K562 (cell line): ENCODE measurements around the gene DGCR2. TPM values are rescaled to one million over a fixed set of nuclear protein-coding genes. Genes with fewer than 3 reads are reported as not detected.
A peak's percentile ranks its signal among the peaks of the same experiment; 100 is the strongest.

Source experiments
- ATF2 ChIP-seq: sonication (generic); formaldehyde crosslinking; IDR thresholded peaks from 2 replicates; pipeline ENCODE4 v1.8.1; 2022; ENCODE audit warnings: missing genetic modification reagents
- BMI1 ChIP-seq: fragments of 150-350 bp; IDR thresholded peaks from 2 replicates; pipeline ENCODE4 v1.6.1; 2014; ENCODE audit warnings: low read length
- CEBPG ChIP-seq, 3 experiments: fragments of 200-800 bp in 1 of 3; sonication (Bioruptor generic) in 1 of 3; sonication (generic) in 1 of 3; formaldehyde crosslinking in 1 of 3; IDR thresholded peaks in 2 of 3; conservative IDR thresholded peaks in 1 of 3; 2 replicates each; pipeline versions ENCODE4 v1.6.1 to v1.8.0; 2016 to 2022; ENCODE audit warnings: missing compliant biosample characterization in 2 of 3, missing genetic modification characterization in 2 of 3, mild to moderate bottlenecking in 1 of 3, missing genetic modification reagents in 1 of 3
- CREB3 ChIP-seq: fragments of 450-650 bp; conservative IDR thresholded peaks from 2 replicates; pipeline ENCODE4 v1.6.1; 2016; ENCODE audit warnings: missing genetic modification characterization, low read depth, mild to moderate bottlenecking, missing compliant biosample characterization, moderate library complexity
- DIDO1 ChIP-seq: fragments of 450-650 bp; IDR thresholded peaks from 2 replicates; pipeline ENCODE4 v1.6.1; 2016; ENCODE audit warnings: low read depth, missing biosample characterization, missing genetic modification characterization
- E2F1 ChIP-seq: sonication (generic); formaldehyde crosslinking; IDR thresholded peaks from 2 replicates; pipeline ENCODE4 v1.8.1; 2023; ENCODE audit warnings: mild to moderate bottlenecking, missing genetic modification reagents, moderate library complexity
- EP400 ChIP-seq: fragments of 450-650 bp; IDR thresholded peaks from 2 replicates; pipeline ENCODE4 v1.6.1; 2017; ENCODE audit warnings: antibody characterized with exemption, mild to moderate bottlenecking, moderate library complexity
- FOXA3 ChIP-seq, 2 experiments: fragments of 450-650 bp in 1 of 2; sonication (generic) in 1 of 2; formaldehyde crosslinking; IDR thresholded peaks in 1 of 2; conservative IDR thresholded peaks in 1 of 2; 2 replicates each; pipeline versions ENCODE4 v1.4.0 to v1.8.0; 2020 to 2022; ENCODE audit warnings: mild to moderate bottlenecking in 2 of 2, missing genetic modification reagents in 1 of 2
- GABPA ChIP-seq: fragments of 200-800 bp; sonication (Bioruptor generic); conservative IDR thresholded peaks from 2 replicates; pipeline ENCODE4 v1.6.1; 2016; ENCODE audit warnings: low read depth, missing genetic modification characterization, missing compliant biosample characterization
- HIVEP1 ChIP-seq: fragments of 250-450 bp; sonication (Bioruptor Pico); IDR thresholded peaks from 2 replicates; pipeline ENCODE4 v1.4.0; 2020; ENCODE audit warnings: mild to moderate bottlenecking
- MCM3 ChIP-seq: fragments of 450-650 bp; IDR thresholded peaks from 2 replicates; pipeline ENCODE4 v1.6.1; 2016
- NCOA4 ChIP-seq: fragments of 450-650 bp; IDR thresholded peaks from 2 replicates; pipeline ENCODE4 v1.6.1; 2018; ENCODE audit warnings: mild to moderate bottlenecking; ENCODE audit not compliant: partially characterized antibody
- POU5F1 ChIP-seq: fragments of 150-350 bp; IDR thresholded peaks from 2 replicates; pipeline ENCODE4 v1.6.1; 2014; ENCODE audit warnings: borderline replicate concordance, low read length, low read depth, mild to moderate bottlenecking; ENCODE audit not compliant: partially characterized antibody
- RBM25 ChIP-seq: fragments of 200-400 bp; formaldehyde crosslinking; IDR thresholded peaks from 2 replicates; pipeline ENCODE4 v1.6.1; 2018; ENCODE audit warnings: low read length, low read depth, moderate library complexity; ENCODE audit not compliant: severe bottlenecking
- RUNX1 ChIP-seq: sonication (generic); IDR thresholded peaks from 2 replicates; pipeline ENCODE4 v1.6.1; 2016; ENCODE audit warnings: antibody characterized with exemption, low read depth
- TAF9B ChIP-seq: fragments of 450-650 bp; IDR thresholded peaks from 2 replicates; pipeline ENCODE4 v1.6.1; 2018; ENCODE audit warnings: mild to moderate bottlenecking; ENCODE audit not compliant: partially characterized antibody
- ZFP30 ChIP-seq: fragments of 250-450 bp; sonication (Bioruptor Pico); IDR thresholded peaks from 2 replicates; pipeline ENCODE4 v1.8.0; 2022; ENCODE audit warnings: moderate library complexity, mild to moderate bottlenecking, inconsistent platforms, borderline replicate concordance
- ZFX ChIP-seq: sonication (generic); formaldehyde crosslinking; IDR thresholded peaks from 2 replicates; pipeline ENCODE4 v1.8.0; 2022; ENCODE audit warnings: mild to moderate bottlenecking, missing genetic modification reagents, moderate library complexity
- ZNF140 ChIP-seq: fragments of 250-450 bp; sonication (Bioruptor Pico); IDR thresholded peaks from 2 replicates; pipeline ENCODE4 v1.8.0; 2021; ENCODE audit warnings: moderate library complexity, mild to moderate bottlenecking, inconsistent platforms
- ZNF23 ChIP-seq: fragments of 250-450 bp; sonication (Bioruptor Pico); IDR thresholded peaks from 2 replicates; pipeline ENCODE4 v1.4.0; 2020; ENCODE audit warnings: mild to moderate bottlenecking
- ZNF354B ChIP-seq: fragments of 250-450 bp; sonication (Bioruptor Pico); IDR thresholded peaks from 2 replicates; pipeline ENCODE4 v1.4.0; 2020
- ZNF398 ChIP-seq: fragments of 250-450 bp; sonication (Bioruptor Pico); IDR thresholded peaks from 2 replicates; pipeline ENCODE4 v1.8.0; 2021; ENCODE audit warnings: moderate library complexity, mild to moderate bottlenecking, inconsistent platforms
- ZNF695 ChIP-seq: fragments of 450-650 bp; formaldehyde crosslinking; IDR thresholded peaks from 2 replicates; pipeline ENCODE4 v1.4.0; 2020; ENCODE audit warnings: mild to moderate bottlenecking, moderate library complexity
- ZNF717 ChIP-seq: fragments of 250-450 bp; sonication (Bioruptor Pico); IDR thresholded peaks from 2 replicates; pipeline ENCODE4 v1.5.0; 2021
- ZNF766 ChIP-seq: fragments of 200-800 bp; sonication (Bioruptor generic); conservative IDR thresholded peaks from 2 replicates; pipeline ENCODE4 v1.6.1; 2016; ENCODE audit warnings: missing genetic modification characterization, missing compliant biosample characterization
- polyA plus RNA-seq, 8 experiments: library from polyadenylated mRNA; depleted of rRNA in 4 of 8; stranded (reverse) in 5 of 8; unstranded in 3 of 8; fragments of >200 nt; fragmentation: Nextera tagmentation in 2 of 8; fragmentation: Illumina TruSeq in 1 of 8; extraction: Ambion mirVana in 2 of 8; extraction: Trizol in 1 of 8; gene quantifications; 2 replicates each; pipeline versions ENCODE4 v1.2.1 to v1.2.3, GENCODE V29; 2011 to 2014; ENCODE audit warnings: inconsistent platforms in 1 of 8, missing spikeins in 1 of 8
- total RNA-seq, 7 experiments: library from RNA; depleted of rRNA in 6 of 7; stranded (reverse); fragments of >200 nt in 6 of 7; fragmentation: Illumina TruSeq in 2 of 7; extraction: Trizol in 2 of 7; gene quantifications; 2 replicates each; pipeline versions ENCODE4 v1.2.1 to v1.2.3, GENCODE V29; 2011 to 2021; ENCODE audit warnings: low replicate concordance in 1 of 7

Gene DGCR2
- total and polyA plus RNA-seq, 9 of the 15 experiments (the other 6 are each of a cell fraction or from before 2014, with no cell fraction given): 0.69 to 101 (median 56.4) TPM

GRCh38 chr22:19068784-19069271 is 53.4 kb downstream of the DGCR2 start (continued):
- no peak for TF ChIP-seq E2F1
- TF ChIP-seq FOXA3 (CRISPR knock-in tag; conservative IDR thresholded peaks at IDR 0.05 in 1 of 2, IDR thresholded peaks at IDR 0.05 in 1 of 2): 0 out of 4 replicates have a peak, but pooled peaks of 1 of the 2 experiments have one; percentile 60
- TF ChIP-seq BMI1: no peak
- no peak for TF ChIP-seq HIVEP1 (CRISPR knock-in tag)
- no peak for TF ChIP-seq ZNF354B (CRISPR knock-in tag)
- TF ChIP-seq DIDO1 (tag): no peak
- no peak for TF ChIP-seq RBM25
- TF ChIP-seq POU5F1: no peak
- no peak for TF ChIP-seq EP400
- no peak for TF ChIP-seq RUNX1
- TF ChIP-seq CEBPG (CRISPR knock-in tag; IDR thresholded peaks at IDR 0.05): peak; percentile 42; the same call in 1 of the 2 replicates
- no peak for TF ChIP-seq CEBPG (tag; conservative IDR thresholded peaks at IDR 0.05 in 1 of 2, IDR thresholded peaks at IDR 0.05 in 1 of 2)
- no peak for TF ChIP-seq NCOA4
- TF ChIP-seq ZNF398 (CRISPR knock-in tag): no peak
- TF ChIP-seq ZNF23 (CRISPR knock-in tag): no peak
- no peak for TF ChIP-seq ZFP30 (CRISPR knock-in tag)
- no peak for TF ChIP-seq CREB3 (tag)
- TF ChIP-seq ATF2 (CRISPR knock-in tag): 0 out of 2 replicates have a peak, but pooled peaks have one; percentile 11
- TF ChIP-seq ZNF695 (CRISPR knock-in tag): no peak
- TF ChIP-seq MCM3: no peak
- TF ChIP-seq GABPA (tag): no peak
- TF ChIP-seq ZFX (CRISPR knock-in tag): peak; percentile 14; the same call in 1 of the 2 replicates
- TF ChIP-seq TAF9B: no peak
- TF ChIP-seq ZNF717: no peak
- no peak for TF ChIP-seq ZNF140 (CRISPR knock-in tag)
- TF ChIP-seq ZNF766 (CRISPR knock-in tag): no peak
